HepG2 (cell line): ENCODE results near the gene ELP2. TPM values are rescaled to one million over a fixed set of nuclear protein-coding genes. Genes with fewer than 3 reads are reported as not detected.

Experiments
- BATF2 ChIP-seq: sonication (generic); formaldehyde crosslinking; IDR thresholded peaks from 2 replicates; pipeline ENCODE4 v1.8.0; 2022; ENCODE audit warnings: mild to moderate bottlenecking, missing genetic modification reagents, moderate library complexity
- CSRNP1 ChIP-seq: sonication (generic); formaldehyde crosslinking; IDR thresholded peaks from 2 replicates; pipeline ENCODE4 v1.8.1; 2023; ENCODE audit warnings: mild to moderate bottlenecking, missing genetic modification reagents
- DR1 ChIP-seq: sonication (generic); formaldehyde crosslinking; IDR thresholded peaks from 2 replicates; pipeline ENCODE4 v1.8.0; 2021; ENCODE audit warnings: mild to moderate bottlenecking, missing genetic modification reagents, inconsistent platforms
- FOSL2 ChIP-seq: sonication (generic); formaldehyde crosslinking; IDR thresholded peaks from 2 replicates; pipeline ENCODE4 v1.4.0; 2020; ENCODE audit warnings: missing genetic modification reagents
- MEF2D ChIP-seq: sonication (generic); formaldehyde crosslinking; IDR thresholded peaks from 2 replicates; pipeline ENCODE4 v1.5.1; 2020; ENCODE audit warnings: mild to moderate bottlenecking, missing genetic modification reagents
- SNAI1 ChIP-seq: sonication (generic); formaldehyde crosslinking; IDR thresholded peaks from 2 replicates; pipeline ENCODE4 v1.5.0; 2020; ENCODE audit warnings: mild to moderate bottlenecking, missing genetic modification reagents, borderline replicate concordance
- ZBTB20 ChIP-seq: sonication (generic); formaldehyde crosslinking; IDR thresholded peaks from 2 replicates; pipeline ENCODE4 v1.8.1; 2023; ENCODE audit warnings: missing genetic modification reagents, low read depth, mild to moderate bottlenecking, borderline replicate concordance
- ZBTB39 ChIP-seq: sonication (generic); formaldehyde crosslinking; IDR thresholded peaks from 2 replicates; pipeline ENCODE4 v1.5.0; 2020; ENCODE audit warnings: missing genetic modification reagents
- ZNF160 ChIP-seq: sonication (generic); formaldehyde crosslinking; IDR thresholded peaks from 2 replicates; pipeline ENCODE4 v1.8.0; 2022; ENCODE audit warnings: mild to moderate bottlenecking, inconsistent platforms, missing genetic modification reagents
- ZNF281 ChIP-seq: sonication (generic); formaldehyde crosslinking; IDR thresholded peaks from 2 replicates; pipeline ENCODE4 v1.4.0; 2020; ENCODE audit warnings: missing genetic modification reagents, borderline replicate concordance
- ZNF44 ChIP-seq: sonication (generic); formaldehyde crosslinking; IDR thresholded peaks from 2 replicates; pipeline ENCODE4 v1.5.1; 2020; ENCODE audit warnings: mild to moderate bottlenecking, missing genetic modification reagents
- ZNF496 ChIP-seq: sonication (generic); formaldehyde crosslinking; IDR thresholded peaks from 2 replicates; pipeline ENCODE4 v1.8.1; 2023; ENCODE audit warnings: mild to moderate bottlenecking, moderate library complexity, missing genetic modification reagents; ENCODE audit not compliant: insufficient replicate concordance
- ZNF513 ChIP-seq: sonication (generic); formaldehyde crosslinking; conservative IDR thresholded peaks from 2 replicates; pipeline ENCODE4 v1.5.0; 2020; ENCODE audit warnings: missing genetic modification reagents
- ZNF615 ChIP-seq: sonication (generic); formaldehyde crosslinking; IDR thresholded peaks from 2 replicates; pipeline ENCODE4 v1.5.0; 2020; ENCODE audit warnings: mild to moderate bottlenecking, missing genetic modification reagents, borderline replicate concordance
- ZNF616 ChIP-seq: sonication (generic); formaldehyde crosslinking; IDR thresholded peaks from 2 replicates; pipeline ENCODE4 v1.5.0; 2020; ENCODE audit warnings: low read depth, mild to moderate bottlenecking, missing genetic modification reagents
- ZNF816 ChIP-seq: sonication (generic); formaldehyde crosslinking; IDR thresholded peaks from 2 replicates; pipeline ENCODE4 v1.8.0; 2022; ENCODE audit warnings: missing genetic modification reagents, mild to moderate bottlenecking, borderline replicate concordance
- ZSCAN5A ChIP-seq: sonication (generic); formaldehyde crosslinking; IDR thresholded peaks from 2 replicates; pipeline ENCODE4 v1.8.0; 2022; ENCODE audit warnings: mild to moderate bottlenecking, missing genetic modification reagents, borderline replicate concordance
- polyA plus RNA-seq, 8 experiments: library from polyadenylated mRNA; depleted of rRNA in 3 of 8; stranded (reverse) in 7 of 8; unstranded in 1 of 8; fragments of >200 nt; fragmentation: Illumina TruSeq in 4 of 8; extraction: Trizol in 4 of 8; gene quantifications; 2 replicates each; pipeline versions ENCODE4 v1.2.1 to v1.2.3, GENCODE V29; 2011 to 2016; ENCODE audit warnings: low read depth in 4 of 8, missing spikeins in 1 of 8, mixed read lengths in 1 of 8; ENCODE audit not compliant: insufficient read depth in 1 of 8
- total RNA-seq, 5 experiments: library from RNA; depleted of rRNA; stranded (reverse); fragments of >200 nt; fragmentation: Illumina TruSeq; extraction: Trizol; gene quantifications; 2 replicates each; pipeline ENCODE4 v1.2.3, GENCODE V29; 2016; ENCODE audit warnings: low read depth in 1 of 5

The ELP2 gene
- total and polyA plus RNA-seq, 2 of the 13 experiments (the other 11 are each of a cell fraction or from before 2014, with no cell fraction given): 98.7 to 100 TPM

GRCh38 chr18:36130039-36130831, 536 bp downstream of the ELP2 start (continued):
- TF ChIP-seq CSRNP1 (CRISPR knock-in tag) (peak; percentile 45; the same call in 1 of the 2 replicates), DR1 (no peak), FOSL2 (no peak), ZBTB20 (CRISPR knock-in tag) (no peak), BATF2 (CRISPR knock-in tag) (no peak), ZBTB39 (CRISPR knock-in tag) (no peak), ZSCAN5A (0 out of 2 replicates have a peak, but pooled peaks have one; percentile 35), SNAI1 (no peak), ZNF616 (CRISPR knock-in tag) (no peak), ZNF44 (CRISPR knock-in tag) (no peak), ZNF496 (no peak), ZNF281 (CRISPR knock-in tag) (no peak), MEF2D (CRISPR knock-in tag) (no peak), ZNF816 (CRISPR knock-in tag) (no peak), ZNF513 (CRISPR knock-in tag) (no peak), ZNF615 (no peak), ZNF160 (CRISPR knock-in tag) (no peak)
